Dorsolateral prefrontal cortex (tissue), 118 donors: ENCODE results near the gene ZRANB3. TPM values are rescaled to one million over a fixed set of nuclear protein-coding genes. Genes with fewer than 3 reads are reported as not detected.

ENCODE experiments used
- total RNA-seq, 120 experiments: library from RNA; stranded (reverse); gene quantifications; one replicate each; pipeline versions ENCODE4 v1.2.3 to v1.2.4, GENCODE V29; 2022

Gene ZRANB3
- total RNA-seq, 120 experiments from 2014 or later = 6.1 to 20.0 (median 13.1) TPM

Other genes starting within 250 kb of the ZRANB3 start
- gene R3HDM1, start 266 bp upstream of the ZRANB3 start, total RNA-seq = 100 to 1,000 TPM in 119 of 120 experiments, 10 to 100 TPM in 1; 78.4 to 359 (median 235) TPM
- gene UBXN4, start 210.6 kb upstream of the ZRANB3 start, total RNA-seq = 100 to 1,000 TPM in 53 of 120 experiments, 10 to 100 TPM in 67; 67.0 to 134 (median 97.3) TPM